ENCODE data around the gene MAD1L1. TPM values are rescaled to one million over a fixed set of nuclear protein-coding genes. Genes with fewer than 3 reads are reported as not detected.
"Not testable (repeated sequence)": the region's sequence is repeated elsewhere in the genome, so short reads cannot be mapped to it uniquely, and the experiment has no call there.

MAD1L1 gene
- total and polyA plus RNA-seq, 11 donors: 11.1 to 29.7 (median 20.9) TPM

DNA sequence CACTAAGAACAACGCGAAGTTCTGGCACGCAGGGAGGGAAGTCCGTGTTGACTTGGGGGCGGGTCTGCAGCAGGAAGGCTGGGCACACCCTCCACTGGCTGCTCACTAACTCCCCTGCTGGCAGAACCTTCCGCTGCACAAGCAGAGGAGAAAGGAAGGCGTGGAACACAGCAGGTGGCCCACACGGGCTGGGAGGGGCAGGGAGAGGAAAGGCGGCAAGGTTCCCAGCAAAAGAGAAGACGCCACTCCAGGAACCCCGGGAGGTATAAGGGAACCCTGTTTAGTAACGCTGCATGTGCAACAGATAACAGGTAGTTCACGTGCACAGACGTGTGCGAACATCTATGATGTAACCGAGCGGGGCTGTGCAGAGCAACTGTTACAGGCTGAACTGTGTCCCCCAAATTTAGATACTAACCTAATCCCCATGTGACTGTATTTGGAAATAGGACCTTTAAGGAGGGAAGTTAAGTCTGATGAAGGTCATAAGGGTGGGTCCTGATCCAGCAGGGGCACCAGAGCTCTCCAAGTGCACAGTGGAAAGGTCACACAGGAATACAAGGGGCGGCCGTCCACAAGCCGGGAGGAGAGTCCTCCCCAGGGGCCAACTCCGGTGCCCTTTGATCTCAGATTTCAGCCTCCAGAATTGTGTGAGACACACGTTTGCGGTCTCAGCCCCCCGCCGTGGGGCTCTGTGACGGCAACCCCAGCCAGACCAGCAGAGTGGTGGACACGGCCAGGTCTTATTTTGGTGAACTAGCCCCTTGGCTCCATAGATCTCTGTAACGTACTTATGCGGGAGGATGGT is 357.1 kb downstream of the MAD1L1 start:
- H3K4me3 ChIP-seq; H3K27me3 ChIP-seq; H3K36me3 ChIP-seq; H3K27ac ChIP-seq; intact Hi-C loops (cut with DNase I); DNase-seq; H3K4me1 ChIP-seq: not testable (repeated sequence)
- H3K9me3 ChIP-seq: peaks cover 0 to 24% (median 6%) of the 10 kb centered on the region in 12 donors
- WGBS, 4 donors: 53 to 70% (median 56%) methylated on average over 19 to 29 of the region's 29 CpGs
- peak; percentile 58 to 85 (median 80) for ATAC-seq
- peak in 6 of 12 donors; percentile 4 to 39 (median 24) for TF ChIP-seq CTCF (IDR thresholded peaks at IDR 0.05)

DNA sequence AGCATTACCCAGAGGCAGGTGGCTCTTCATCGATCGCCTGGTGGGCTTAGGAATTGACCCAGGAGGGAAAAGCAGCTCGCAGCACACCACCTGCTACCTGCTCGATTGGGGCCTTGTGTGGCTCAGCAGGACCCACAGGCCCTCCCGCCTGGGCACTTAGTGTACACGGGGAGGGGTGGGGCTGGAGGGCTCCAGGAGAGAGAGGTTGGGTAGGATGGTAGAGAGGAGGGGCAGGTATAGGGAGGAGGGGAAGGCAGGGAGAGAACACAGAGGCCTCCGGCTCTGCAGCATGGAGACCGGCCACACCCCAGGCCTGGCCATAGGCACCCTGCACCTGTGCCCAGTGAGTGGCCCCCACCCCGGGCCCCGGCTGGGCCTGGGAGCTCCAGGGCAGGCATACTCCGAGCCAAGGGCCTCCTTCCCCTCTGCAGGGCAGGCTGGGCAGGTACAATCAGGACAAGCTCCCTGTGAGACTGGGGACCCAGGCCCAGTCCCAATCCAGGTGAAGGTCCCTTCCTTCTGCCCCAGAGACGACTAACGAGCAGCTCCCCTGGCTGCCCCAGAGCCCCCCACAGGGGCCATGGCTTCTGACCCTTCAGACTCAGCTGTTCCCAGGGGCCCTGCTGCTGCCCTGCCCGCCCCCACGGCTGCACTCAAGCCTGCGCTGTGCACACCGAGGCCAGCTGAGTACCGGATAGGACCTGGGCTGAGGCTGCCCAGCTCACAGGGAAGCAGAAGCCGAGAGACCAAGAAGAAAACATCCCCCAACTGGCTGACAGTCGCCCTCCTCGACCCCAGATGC is 358.0 kb downstream of the MAD1L1 start:
- H3K36me3 ChIP-seq; H3K27me3 ChIP-seq; intact Hi-C loops (cut with DNase I); H3K4me3 ChIP-seq; H3K4me1 ChIP-seq; DNase-seq; H3K27ac ChIP-seq: not testable (repeated sequence)
- H3K9me3 ChIP-seq: peaks cover 0 to 24% (median 6%) of the 10 kb centered on the region in 12 donors
- WGBS, 4 donors: 68 to 81% (median 73%) methylated on average over 14 to 20 of the region's 21 CpGs
- peak in 3 of 4 donors; percentile 14 to 58 (median 31) for ATAC-seq

GRCh38 chr7:1873857-1874589 is 358.7 kb downstream of the MAD1L1 start:
- DNase-seq: no peak
- no peaks in the 10 kb centered on the region for H3K36me3 ChIP-seq
- intact Hi-C loops (cut with DNase I): no loop called here
- TF ChIP-seq CTCF (IDR thresholded peaks at IDR 0.05): no peak
- TF ChIP-seq POLR2A (IDR thresholded peaks at IDR 0.05): no peak
- peaks cover 0 to 4% (median 0%) of the 10 kb centered on the region in 12 donors for H3K4me1 ChIP-seq
- WGBS, 4 donors: 96 to 97% (median 96%) methylated on average over 28 to 38 of the region's 38 CpGs
- no peak overlapping the region for H3K4me3 ChIP-seq
- no peak overlapping the region for H3K27ac ChIP-seq
- no peak for ATAC-seq
- H3K9me3 ChIP-seq: peaks cover 0 to 20% (median 6%) of the 10 kb centered on the region in 12 donors
- no peaks in the 10 kb centered on the region for H3K27me3 ChIP-seq

DNA sequence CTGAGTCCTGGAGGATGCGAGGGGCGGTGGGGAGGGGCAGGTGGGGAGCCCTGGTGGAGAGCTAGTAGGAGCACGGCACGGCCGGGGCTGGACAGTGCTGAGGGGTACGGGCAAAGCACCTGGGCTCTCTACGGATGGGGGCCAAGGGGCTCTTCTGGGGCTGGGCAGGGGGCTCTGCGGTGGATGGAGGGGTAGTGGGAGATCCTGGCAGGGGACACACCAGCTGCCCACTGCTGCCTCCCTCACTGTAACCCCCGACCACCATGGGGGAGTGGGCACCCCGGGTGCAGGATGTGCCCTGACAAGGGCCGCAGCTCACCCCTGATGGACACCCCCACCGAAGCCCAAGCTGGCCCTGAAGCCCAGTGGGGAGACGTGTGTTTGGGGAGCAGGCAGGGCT is 359.3 kb downstream of the MAD1L1 start:
- no peak for ATAC-seq
- 94 to 98% (median 97%) methylated on average over 11 to 13 of the region's 13 CpGs for WGBS, 4 donors
- H3K4me3 ChIP-seq: no peak overlapping the region
- H3K36me3 ChIP-seq: no peaks in the 10 kb centered on the region
- intact Hi-C loops (cut with DNase I): no loop called here
- H3K27me3 ChIP-seq: no peaks in the 10 kb centered on the region
- DNase-seq: no peak
- no peak overlapping the region for H3K27ac ChIP-seq
- H3K4me1 ChIP-seq: peaks cover 0 to 4% (median 0%) of the 10 kb centered on the region in 12 donors
- TF ChIP-seq CTCF (IDR thresholded peaks at IDR 0.05) (no peak), POLR2A (IDR thresholded peaks at IDR 0.05) (no peak)
- H3K9me3 ChIP-seq: peaks cover 0 to 15% (median 6%) of the 10 kb centered on the region in 12 donors
